NCI-H460 (cell line): ENCODE results near the gene BCR. TPM values are rescaled to one million over a fixed set of nuclear protein-coding genes. Genes with fewer than 3 reads are reported as not detected.
"Not testable (repeated sequence)": the region's sequence is repeated elsewhere in the genome, so short reads cannot be mapped to it uniquely, and the experiment has no call there.

Experiments used
- DNase-seq: peaks from one replicate; pipeline ENCODE4 v3.0.0-alpha.2; 2016; ENCODE audit warnings: low read depth; ENCODE audit errors: extremely low read depth
- polyA plus RNA-seq: library from polyadenylated mRNA; depleted of rRNA; stranded (reverse); fragments of >200 nt; gene quantifications from 2 replicates; pipeline ENCODE4 v1.2.3, GENCODE V29; 2014; cell fraction: nucleus; rRNA removed
- total RNA-seq: library from RNA; depleted of rRNA; stranded (reverse); fragments of >200 nt; shearing (Covaris generic); gene quantifications from 2 replicates; pipeline ENCODE4 v1.2.3, GENCODE V29; 2014; rRNA removed

Gene BCR
- total RNA-seq = 21.2 and 23.2 TPM in 2 replicates
- 13.0 and 17.2 TPM in 2 replicates for polyA plus RNA-seq

- DNase-seq = peak; percentile 33
Observed at GRCh38 chr22:23180301-23180892, at the start of gene BCR. BCR (plus strand) TSS chr22:23180509; CDS start chr22:23180961, 452 bp downstream.

GRCh38 chr22:23130697-23131096, 49.6 kb upstream of the BCR start:
- no peak for DNase-seq

- DNase-seq = no peak
Observed at GRCh38 chr22:23131931-23132330, 48.4 kb upstream of the BCR start.

- DNase-seq = no peak
Observed at GRCh38 chr22:23132376-23133091, 47.8 kb upstream of the BCR start.

- DNase-seq = no peak
Observed at GRCh38 chr22:23133922-23134321, 46.4 kb upstream of the BCR start.

GRCh38 chr22:23136991-23137390, 43.3 kb upstream of the BCR start:
- DNase-seq = not testable (repeated sequence)

GRCh38 chr22:23137468-23137867, 42.8 kb upstream of the BCR start:
- DNase-seq = no peak

GRCh38 chr22:23137905-23138561, 42.3 kb upstream of the BCR start:
- no peak for DNase-seq

- DNase-seq = no peak
Observed at GRCh38 chr22:23138584-23139435, 41.5 kb upstream of the BCR start.

- no peak for DNase-seq
Observed at GRCh38 chr22:23140385-23140784, 39.9 kb upstream of the BCR start.

GRCh38 chr22:23142546-23143105, 37.7 kb upstream of the BCR start:
- DNase-seq = no peak

GRCh38 chr22:23143119-23143518, 37.2 kb upstream of the BCR start:
- DNase-seq = no peak

GRCh38 chr22:23144432-23144831, 35.9 kb upstream of the BCR start:
- DNase-seq = no peak

- DNase-seq = peak; percentile 84
Observed at GRCh38 chr22:23144932-23145877, 35.1 kb upstream of the BCR start, which contains the start of gene RAB36. RAB36 (plus strand) TSS chr22:23145477; CDS start chr22:23146617, 1,140 bp downstream.

GRCh38 chr22:23145878-23146470, 34.3 kb upstream of the BCR start:
- no peak for DNase-seq

- DNase-seq = no peak
Observed at GRCh38 chr22:23146478-23147205, 33.7 kb upstream of the BCR start.

- DNase-seq = no peak
Observed at GRCh38 chr22:23147617-23148387, 32.5 kb upstream of the BCR start.
